Skeletal muscle satellite cell (primary cell): ENCODE measurements around the gene SNUPN.
"Not testable (repeated sequence)": the region's sequence is repeated elsewhere in the genome, so short reads cannot be mapped to it uniquely, and the experiment has no call there.

Experiments
- H3K27me3 ChIP-seq: 2 replicates; pipeline ENCODE4 v1.7.0; 2013; ENCODE audit warnings: low read length; ENCODE audit not compliant: control insufficient read depth, insufficient read depth
- H3K36me3 ChIP-seq: 2 replicates; pipeline ENCODE4 v1.7.0; 2013; ENCODE audit warnings: mild to moderate bottlenecking, control low read depth, low read length; ENCODE audit not compliant: insufficient read depth
- H3K4me1 ChIP-seq: 2 replicates; pipeline ENCODE4 v1.7.0; 2013; ENCODE audit warnings: low read length; ENCODE audit not compliant: control insufficient read depth, insufficient read depth
- H3K4me2 ChIP-seq: 2 replicates; pipeline ENCODE4 v1.7.0; 2013; ENCODE audit warnings: mild to moderate bottlenecking, low read length
- H3K4me3 ChIP-seq: 2 replicates; pipeline ENCODE4 v1.7.0; 2013; ENCODE audit warnings: low read length
- H3K9ac ChIP-seq: 2 replicates; pipeline ENCODE4 v1.7.0; 2013; ENCODE audit warnings: mild to moderate bottlenecking, low read depth, low read length, moderate library complexity
- H3K9me3 ChIP-seq: replicated peaks from 2 replicates; pipeline ENCODE4 v1.7.0; 2013; ENCODE audit warnings: mild to moderate bottlenecking, control low read depth, low read length

Gene SNUPN

GRCh38 chr15:75570126-75570845, 55.2 kb downstream of the SNUPN start:
- Histone ChIP-seq H3K36me3 (peaks cover 7% of the 10 kb centered on the region), H3K4me2 (no peak overlapping the region), H3K4me3 (no peak overlapping the region), H3K9ac (no peak overlapping the region), H3K4me1 (peaks cover 12% of the 10 kb centered on the region), H3K27me3 (no peaks in the 10 kb centered on the region), H3K9me3 (no peaks in the 10 kb centered on the region)

DNA sequence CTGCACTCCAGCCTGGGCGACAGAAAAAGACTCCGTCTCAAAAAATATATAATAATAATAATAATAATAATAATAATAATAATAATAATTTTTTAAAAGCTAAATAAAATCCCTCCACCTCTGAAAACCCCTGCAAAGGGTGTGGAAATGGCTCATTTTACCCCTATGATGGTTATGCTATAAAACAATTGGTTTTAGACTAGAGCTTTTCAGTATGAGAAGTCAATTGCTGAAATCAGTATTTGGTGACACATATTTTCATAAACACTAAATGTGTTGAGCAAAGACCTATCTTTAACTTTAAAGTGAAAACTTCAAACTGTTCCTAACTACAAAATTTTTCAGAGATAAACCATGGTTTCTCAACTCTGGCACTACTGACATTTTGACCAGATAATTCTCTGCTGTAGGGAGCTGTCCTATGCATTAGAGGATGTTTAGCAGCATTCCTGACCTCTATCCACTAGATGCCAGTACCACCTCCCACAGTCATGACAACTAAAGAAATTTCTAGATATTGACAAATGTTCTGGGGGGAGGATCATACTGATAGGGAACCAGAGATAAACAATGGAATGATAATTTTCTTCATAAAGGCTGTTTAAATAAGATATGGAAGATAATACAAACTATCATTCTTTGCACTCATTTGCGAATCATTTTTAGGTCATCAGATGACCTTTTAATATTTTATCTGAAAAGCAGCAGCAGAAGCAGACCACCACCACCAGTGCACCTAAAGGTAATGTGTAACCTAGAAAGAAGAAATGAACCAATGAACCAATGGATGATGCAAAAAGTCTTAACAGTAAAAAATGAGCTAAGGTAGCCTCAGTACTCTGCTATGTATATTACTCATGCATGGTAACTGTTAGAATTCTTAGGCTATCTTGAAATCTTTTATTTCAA, 60.2 kb downstream of the SNUPN start:
- no peak overlapping the region for H3K4me2 ChIP-seq
- no peaks in the 10 kb centered on the region for H3K4me1 ChIP-seq
- peaks cover 3% of the 10 kb centered on the region for H3K36me3 ChIP-seq
- no peak overlapping the region for H3K4me3 ChIP-seq
- H3K9ac ChIP-seq, result no peak overlapping the region
- no peaks in the 10 kb centered on the region for H3K27me3 ChIP-seq
- H3K9me3 ChIP-seq, result no peaks in the 10 kb centered on the region

GRCh38 chr15:75561888-75562287, 63.6 kb downstream of the SNUPN start:
- Histone ChIP-seq H3K4me3 (no peak overlapping the region), H3K27me3 (no peaks in the 10 kb centered on the region), H3K4me2 (no peak overlapping the region), H3K9ac (no peak overlapping the region), H3K36me3 (no peaks in the 10 kb centered on the region), H3K9me3 (no peaks in the 10 kb centered on the region), H3K4me1 (no peaks in the 10 kb centered on the region)

DNA sequence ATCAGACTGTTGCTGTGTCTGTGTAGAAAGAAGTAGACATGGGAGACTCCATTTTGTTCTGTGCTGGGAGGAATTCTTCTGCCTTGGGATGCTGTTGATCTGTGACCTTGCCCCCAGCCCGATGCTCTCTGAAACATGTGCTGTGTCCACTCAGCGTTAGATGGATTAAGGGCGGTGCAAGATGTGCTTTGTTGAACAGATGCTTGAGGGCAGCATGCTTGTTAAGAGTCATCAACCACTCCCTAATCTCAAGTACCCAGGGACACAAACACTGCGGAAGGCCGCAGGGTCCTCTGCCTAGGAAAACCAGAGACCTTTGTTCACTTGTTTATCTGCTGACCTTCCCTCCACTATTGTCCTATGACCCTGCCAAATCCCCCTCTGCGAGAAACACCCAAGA, 66.2 kb downstream of the SNUPN start:
- H3K36me3 ChIP-seq, H3K4me1 ChIP-seq, H3K4me3 ChIP-seq, H3K9ac ChIP-seq, H3K4me2 ChIP-seq, H3K9me3 ChIP-seq, H3K27me3 ChIP-seq: not testable (repeated sequence)

GRCh38 chr15:75558955-75559354, 66.6 kb downstream of the SNUPN start:
- not testable (repeated sequence) for H3K27me3 ChIP-seq, H3K4me3 ChIP-seq, H3K4me2 ChIP-seq, H3K36me3 ChIP-seq, H3K9me3 ChIP-seq, H3K4me1 ChIP-seq, H3K9ac ChIP-seq

DNA sequence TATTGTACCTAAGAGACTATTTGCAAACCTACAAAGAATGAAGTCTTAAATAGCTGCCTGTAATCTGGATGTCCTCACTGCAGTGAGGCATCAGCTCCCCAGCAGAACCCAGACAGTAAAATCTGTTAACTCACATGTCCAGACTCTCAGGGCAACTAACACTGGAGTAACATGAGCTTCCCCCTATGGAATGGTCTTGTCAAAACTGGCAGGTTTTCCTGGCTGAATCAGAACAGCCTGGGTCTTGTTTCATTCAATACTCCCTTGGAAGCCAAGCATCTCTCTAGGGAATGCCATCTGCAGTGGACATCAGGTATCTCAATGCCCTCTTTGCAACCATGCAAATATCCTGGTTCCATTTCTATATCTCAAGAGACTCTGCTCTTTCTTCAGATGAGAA, 70.8 kb downstream of the SNUPN start:
- Histone ChIP-seq H3K4me2 (no peak overlapping the region), H3K4me1 (no peaks in the 10 kb centered on the region), H3K27me3 (no peaks in the 10 kb centered on the region), H3K9me3 (no peaks in the 10 kb centered on the region), H3K36me3 (no peaks in the 10 kb centered on the region), H3K4me3 (no peak overlapping the region), H3K9ac (no peak overlapping the region)

DNA sequence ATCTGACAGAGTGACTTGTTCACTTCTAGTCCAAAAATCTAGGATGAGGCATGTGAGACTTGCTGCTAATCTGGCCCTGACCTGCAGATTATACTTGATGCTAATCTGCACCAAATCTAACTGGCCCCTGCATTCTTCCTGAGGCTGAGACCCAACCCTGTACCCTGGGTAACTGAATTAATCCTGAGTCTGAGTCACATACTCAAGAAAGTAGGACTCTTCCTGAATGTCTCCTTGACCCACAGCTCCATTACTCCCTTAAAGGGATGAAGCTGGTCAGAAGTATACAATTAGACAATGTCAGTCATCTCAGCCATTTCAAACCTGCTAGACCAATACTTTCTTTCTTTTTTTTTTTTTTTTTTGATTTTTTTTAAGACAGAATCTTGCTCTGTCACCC, 71.9 kb downstream of the SNUPN start:
- Histone ChIP-seq H3K9me3 (no peaks in the 10 kb centered on the region), H3K4me2 (no peak overlapping the region), H3K36me3 (no peaks in the 10 kb centered on the region), H3K4me3 (no peak overlapping the region), H3K4me1 (no peaks in the 10 kb centered on the region), H3K27me3 (no peaks in the 10 kb centered on the region), H3K9ac (no peak overlapping the region)

- H3K4me2 ChIP-seq, result no peak overlapping the region
- no peak overlapping the region for H3K4me3 ChIP-seq
- H3K9ac ChIP-seq, result no peak overlapping the region
- H3K36me3 ChIP-seq, result no peaks in the 10 kb centered on the region
- no peaks in the 10 kb centered on the region for H3K9me3 ChIP-seq
- H3K27me3 ChIP-seq, result no peaks in the 10 kb centered on the region
- H3K4me1 ChIP-seq, result no peaks in the 10 kb centered on the region
Observed at GRCh38 chr15:75551091-75551490, 74.4 kb downstream of the SNUPN start.
